Heart left ventricle (tissue), 16 donors: Measurements from ENCODE around the gene BARHL1. TPM values are rescaled to one million over a fixed set of nuclear protein-coding genes. Genes with fewer than 3 reads are reported as not detected.
A peak's percentile ranks its signal among the peaks of the same experiment; 100 is the strongest.

ENCODE experiments used
- ATAC-seq, 4 donors: fragments of 200-7000 bp; cut with Tn5 transposase; one replicate each; pipeline ENCODE4 v1.9.1; 2020 to 2022; ENCODE audit warnings: moderate library complexity in 4 of 4, mild to moderate bottlenecking in 3 of 4, moderate number of reproducible peaks in 1 of 4
- DNase-seq, 5 donors: peaks; one replicate each; pipeline ENCODE4 v3.0.0-alpha.2; 2020
- H3K27ac ChIP-seq, 12 donors: fragments of 200-600 bp; sonication (generic) in 4 of 12; one replicate each; pipeline versions ENCODE4 v1.5.0 to v1.8.0; 2016 to 2022; ENCODE audit warnings: mild to moderate bottlenecking in 2 of 12
- H3K27me3 ChIP-seq, 9 donors: fragments of 200-600 bp; sonication (generic) in 2 of 9; one replicate each; pipeline versions ENCODE4 v1.5.1 to v1.8.0; 2016 to 2022; ENCODE audit warnings: mild to moderate bottlenecking in 3 of 9
- H3K36me3 ChIP-seq, 9 donors: fragments of 200-600 bp; sonication (generic) in 2 of 9; one replicate each; pipeline versions ENCODE4 v1.5.0 to v1.8.0; 2018 to 2022; ENCODE audit warnings: mild to moderate bottlenecking in 2 of 9
- H3K4me1 ChIP-seq, 12 donors: fragments of 200-600 bp; sonication (generic) in 4 of 12; one replicate each; pipeline versions ENCODE4 v1.5.0 to v1.8.0; 2016 to 2022; ENCODE audit warnings: mild to moderate bottlenecking in 3 of 12
- H3K4me3 ChIP-seq, 12 donors: fragments of 200-600 bp; sonication (generic) in 4 of 12; one replicate each; pipeline versions ENCODE4 v1.5.0 to v1.8.0; 2017 to 2022; ENCODE audit warnings: mild to moderate bottlenecking in 9 of 12, moderate library complexity in 4 of 12
- H3K9me3 ChIP-seq, 12 donors: fragments of 200-600 bp; sonication (generic) in 4 of 12; one replicate each; pipeline versions ENCODE4 v1.5.0 to v1.8.0; 2016 to 2022; ENCODE audit warnings: mild to moderate bottlenecking in 1 of 12
- CTCF ChIP-seq, 12 donors: fragments of 200-600 bp; sonication (generic) in 4 of 12; IDR thresholded peaks; one replicate each; pipeline versions ENCODE4 v1.5.0 to v1.8.0; 2018 to 2022; ENCODE audit warnings: antibody characterized with exemption in 12 of 12, mild to moderate bottlenecking in 5 of 12
- POLR2A ChIP-seq, 2 donors: fragments of 450-650 bp; IDR thresholded peaks; one replicate each; pipeline ENCODE4 v1.6.1; 2017; ENCODE audit warnings: antibody characterized with exemption in 2 of 2, mild to moderate bottlenecking in 2 of 2, moderate library complexity in 2 of 2
- WGBS, 4 donors: extraction: QIAGEN DNeasy Blood & Tissue Kit in 2 of 4; methylation state at CpG; one replicate each; pipeline versions ENCODE4 v1.1.5 to v1.1.7; 2013 to 2018; 5-methylcytosine and 5-hydroxymethylcytosine counted together
- intact Hi-C, 10 donors: fragments of 100-400 bp; cut with DNase I; formaldehyde crosslinking; loops; one replicate each; pipeline versions ENCODE4 v1.11.1 to v1.14.2; 2022
- polyA plus RNA-seq, 2 donors: library from polyadenylated mRNA; stranded (reverse); fragments of 200-250 nt; gene quantifications; one replicate each; pipeline ENCODE4 v1.2.3, GENCODE V29; 2013
- total RNA-seq, 9 donors: library from RNA; depleted of rRNA in 2 of 9; stranded (reverse); fragments of >200 nt in 2 of 9; fragmentation: NEBNext Ultra II Directional in 3 of 9; extraction: Animal tissue kit (Norgen Biotek cat#: 25700) in 3 of 9; gene quantifications; one replicate each; pipeline versions ENCODE4 v1.1.0 to v1.2.4, GENCODE V29; 2016 to 2023
- donor health status: ischemic (EF 13 %, LVEDD 7.1; RV severe dilation, severe dysfunction).
- donor health status: healthy with polysubstance abuse.
- donor health status: DM: no; HTN: yes; CAD: no.
- donor health status: DM: no; HTN: no; CAD: no.
- donor health status: ischemic (EF 25% LVEDD 6.9; RV normal size, moderate dysfunction).
- donor health status: ischemic (EF 25% LVEDD 5.7; RV mildly dilated, moderate dysfunction).
- donor health status: healthy.
- donor health status: DM: yes; HTN: yes; CAD: no.
- donor health status: ischemic (EF 35%, LVEDD 5.7; RV mildly dilated, moderate dysfunction).
- donor health status: nonischemic (EF 11% LVEDD 7.7; RV severe dilation, severe dysfunction).
- donor health status: DM: yes; HTN: yes; CAD: no.
- donor health status: PGD.
- donor health status: ischemic (EF 29% LVEDD 5.4; RV normal size, mild dysfunction).
- donor health status: nonischemic (EF 23%, LVEDD 6.1; RV moderate dilation, normal function).

Gene BARHL1
- total and polyA plus RNA-seq, 11 donors, result not detected

GRCh38 chr9:132571806-132572600 lies 10.4 kb upstream of the BARHL1 start:
- Histone ChIP-seq H3K27me3 (peaks cover 0 to 34% (median 14%) of the 10 kb centered on the region in 9 donors), H3K9me3 (no peaks in the 10 kb centered on the region), H3K4me1 (no peaks in the 10 kb centered on the region), H3K27ac (no peak overlapping the region), H3K4me3 (no peak overlapping the region), H3K36me3 (no peaks in the 10 kb centered on the region)
- WGBS, 4 donors, result 71 to 77% (median 75%) methylated on average over 15 of the region's 15 CpGs
- DNase-seq, result no peak
- intact Hi-C loops, result loop anchor here in 4 of 10 donors (2.0 to 10.0 kb wide), 4 partner anchors 60 to 233 kb away; no protein-coding TSS in a partner anchor
- no peak for ATAC-seq
- TF ChIP-seq POLR2A (IDR thresholded peaks at IDR 0.05) (no peak), CTCF (IDR thresholded peaks at IDR 0.05) (no peak)

GRCh38 chr9:132572921-132573320 lies 9.5 kb upstream of the BARHL1 start:
- H3K27ac ChIP-seq, result no peak overlapping the region
- 25 to 35% (median 29%) methylated on average over 8 of the region's 8 CpGs for WGBS, 4 donors
- no peaks in the 10 kb centered on the region for H3K36me3 ChIP-seq
- intact Hi-C loops, result loop anchor here in 4 of 10 donors (2.0 to 10.0 kb wide), 4 partner anchors 61 to 232 kb away; no protein-coding TSS in a partner anchor
- peak in 3 of 4 donors; percentile 48 to 56 (median 49) for ATAC-seq
- peaks cover under 1 to 43% (median 14%) of the 10 kb centered on the region in 9 donors for H3K27me3 ChIP-seq
- no peak overlapping the region for H3K4me3 ChIP-seq
- no peak for DNase-seq
- no peak for TF ChIP-seq POLR2A (IDR thresholded peaks at IDR 0.05)
- TF ChIP-seq CTCF (IDR thresholded peaks at IDR 0.05), result no peak
- peaks cover 0 to 5% (median 0%) of the 10 kb centered on the region in 12 donors for H3K4me1 ChIP-seq
- no peaks in the 10 kb centered on the region for H3K9me3 ChIP-seq

GRCh38 chr9:132575005-132575609 lies 7.3 kb upstream of the BARHL1 start:
- DNase-seq (peak; percentile 54 to 83 (median 66)), ATAC-seq (peak; percentile 59 to 91 (median 85))
- Histone ChIP-seq H3K9me3 (no peaks in the 10 kb centered on the region), H3K36me3 (no peaks in the 10 kb centered on the region), H3K27ac (no peak overlapping the region), H3K27me3 (peaks cover 22 to 64% (median 34%) of the 10 kb centered on the region in 9 donors), H3K4me1 (peaks cover 0 to 5% (median 0%) of the 10 kb centered on the region in 12 donors), H3K4me3 (no peak overlapping the region)
- intact Hi-C loops, result loop anchor here in 9 of 10 donors (1.0 to 10.0 kb wide), 10 partner anchors 66 to 230 kb away; partner anchors contain the start of gene CFAP77 (in 4 of the 9)
- peak; percentile 53 to 82 (median 70) for TF ChIP-seq CTCF (IDR thresholded peaks at IDR 0.05)
- no peak for TF ChIP-seq POLR2A (IDR thresholded peaks at IDR 0.05)
- WGBS, 4 donors, result 8 to 16% (median 14%) methylated on average over 12 to 16 of the region's 16 CpGs

GRCh38 chr9:132575811-132576210 lies 6.6 kb upstream of the BARHL1 start:
- no peak overlapping the region for H3K27ac ChIP-seq
- intact Hi-C loops, result loop anchor here (1.0 to 10.0 kb wide), 10 partner anchors 67 to 229 kb away; partner anchors contain the start of gene CFAP77 (in 5 of the 10)
- no peak overlapping the region for H3K4me3 ChIP-seq
- TF ChIP-seq CTCF (IDR thresholded peaks at IDR 0.05) (no peak), POLR2A (IDR thresholded peaks at IDR 0.05) (no peak)
- H3K36me3 ChIP-seq, result no peaks in the 10 kb centered on the region
- DNase-seq, result no peak
- ATAC-seq, result no peak
- H3K9me3 ChIP-seq, result no peaks in the 10 kb centered on the region
- peaks cover 0 to 12% (median 0%) of the 10 kb centered on the region in 12 donors for H3K4me1 ChIP-seq
- WGBS, 4 donors, result 75 to 84% (median 77%) methylated on average over 5 of the region's 5 CpGs
- peaks cover 29 to 72% (median 41%) of the 10 kb centered on the region in 9 donors for H3K27me3 ChIP-seq
